SK-MEL-5 (cell line): ENCODE results near the gene ARID5B. TPM values are rescaled to one million over a fixed set of nuclear protein-coding genes. Genes with fewer than 3 reads are reported as not detected.
"Not testable (repeated sequence)": the region's sequence is repeated elsewhere in the genome, so short reads cannot be mapped to it uniquely, and the experiment has no call there.

Source experiments
- DNase-seq: peaks from one replicate; pipeline ENCODE4 v3.0.0-alpha.2; 2016; ENCODE audit warnings: low read depth, low spot score
- in situ Hi-C: cut with HindIII; loops from 2 replicates; pipeline ENCODE4 v1.10.0; 2016; ENCODE audit warnings: low sequenced_read_pairs, high pct_unique_total_duplicates, low pct_unique_long_range_greater_than_20kb
- polyA plus RNA-seq, 2 experiments: library from polyadenylated mRNA; depleted of rRNA; stranded (reverse); fragments of >200 nt; gene quantifications; 2 replicates each; pipeline ENCODE4 v1.2.3, GENCODE V29; 2015
- total RNA-seq: library from RNA; depleted of rRNA; stranded (reverse); fragments of >200 nt; shearing (Covaris generic); gene quantifications from 2 replicates; pipeline ENCODE4 v1.2.3, GENCODE V29; 2014; rRNA removed

ARID5B gene, protein sequence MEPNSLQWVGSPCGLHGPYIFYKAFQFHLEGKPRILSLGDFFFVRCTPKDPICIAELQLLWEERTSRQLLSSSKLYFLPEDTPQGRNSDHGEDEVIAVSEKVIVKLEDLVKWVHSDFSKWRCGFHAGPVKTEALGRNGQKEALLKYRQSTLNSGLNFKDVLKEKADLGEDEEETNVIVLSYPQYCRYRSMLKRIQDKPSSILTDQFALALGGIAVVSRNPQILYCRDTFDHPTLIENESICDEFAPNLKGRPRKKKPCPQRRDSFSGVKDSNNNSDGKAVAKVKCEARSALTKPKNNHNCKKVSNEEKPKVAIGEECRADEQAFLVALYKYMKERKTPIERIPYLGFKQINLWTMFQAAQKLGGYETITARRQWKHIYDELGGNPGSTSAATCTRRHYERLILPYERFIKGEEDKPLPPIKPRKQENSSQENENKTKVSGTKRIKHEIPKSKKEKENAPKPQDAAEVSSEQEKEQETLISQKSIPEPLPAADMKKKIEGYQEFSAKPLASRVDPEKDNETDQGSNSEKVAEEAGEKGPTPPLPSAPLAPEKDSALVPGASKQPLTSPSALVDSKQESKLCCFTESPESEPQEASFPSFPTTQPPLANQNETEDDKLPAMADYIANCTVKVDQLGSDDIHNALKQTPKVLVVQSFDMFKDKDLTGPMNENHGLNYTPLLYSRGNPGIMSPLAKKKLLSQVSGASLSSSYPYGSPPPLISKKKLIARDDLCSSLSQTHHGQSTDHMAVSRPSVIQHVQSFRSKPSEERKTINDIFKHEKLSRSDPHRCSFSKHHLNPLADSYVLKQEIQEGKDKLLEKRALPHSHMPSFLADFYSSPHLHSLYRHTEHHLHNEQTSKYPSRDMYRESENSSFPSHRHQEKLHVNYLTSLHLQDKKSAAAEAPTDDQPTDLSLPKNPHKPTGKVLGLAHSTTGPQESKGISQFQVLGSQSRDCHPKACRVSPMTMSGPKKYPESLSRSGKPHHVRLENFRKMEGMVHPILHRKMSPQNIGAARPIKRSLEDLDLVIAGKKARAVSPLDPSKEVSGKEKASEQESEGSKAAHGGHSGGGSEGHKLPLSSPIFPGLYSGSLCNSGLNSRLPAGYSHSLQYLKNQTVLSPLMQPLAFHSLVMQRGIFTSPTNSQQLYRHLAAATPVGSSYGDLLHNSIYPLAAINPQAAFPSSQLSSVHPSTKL
- total RNA-seq, result 17.1 and 17.5 TPM in 2 replicates
- polyA plus RNA-seq (2015; cell fraction: cytosol; rRNA removed), result 5.1 and 7.4 TPM in 2 replicates
- polyA plus RNA-seq (2015; cell fraction: nucleus; rRNA removed), result 6.0 and 7.0 TPM in 2 replicates

- in situ Hi-C loops, result no loop called here
- DNase-seq, result peak; percentile 70
Observed at GRCh38 chr10:61900829-61901792, at the start of gene ARID5B. Gene ARID5B, plus strand, starts transcription at chr10:61901699. Its CDS starts 11 bp downstream, at chr10:61901710.

- no peak for DNase-seq
- in situ Hi-C loops, result no loop called here
Observed at GRCh38 chr10:61852261-61852660, 49.2 kb upstream of the ARID5B start.

DNA sequence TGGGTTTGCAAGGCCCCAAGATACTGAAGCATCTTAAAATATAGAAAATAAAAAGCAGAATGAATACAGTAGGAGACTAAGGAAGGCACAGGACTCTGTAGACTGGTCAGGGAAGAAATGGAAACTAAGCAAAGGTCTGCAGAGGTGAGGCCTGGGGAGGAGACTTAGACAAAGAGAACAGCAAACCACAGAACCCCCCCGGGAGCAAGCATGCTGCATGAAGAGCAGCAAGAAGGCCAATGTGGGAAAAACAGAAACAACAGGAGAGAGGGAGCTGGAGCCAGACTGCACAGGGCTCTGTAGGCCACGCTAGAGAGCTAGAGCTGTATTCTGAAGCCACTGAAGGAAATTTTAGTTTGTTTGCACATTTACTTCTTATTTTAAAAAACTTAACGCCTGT, 45.7 kb upstream of the ARID5B start:
- in situ Hi-C loops, result no loop called here
- DNase-seq, result no peak

GRCh38 chr10:61857746-61858145, 43.8 kb upstream of the ARID5B start:
- DNase-seq, result no peak
- in situ Hi-C loops, result no loop called here

GRCh38 chr10:61859786-61860185, 41.7 kb upstream of the ARID5B start:
- in situ Hi-C loops, result no loop called here
- no peak for DNase-seq

DNA sequence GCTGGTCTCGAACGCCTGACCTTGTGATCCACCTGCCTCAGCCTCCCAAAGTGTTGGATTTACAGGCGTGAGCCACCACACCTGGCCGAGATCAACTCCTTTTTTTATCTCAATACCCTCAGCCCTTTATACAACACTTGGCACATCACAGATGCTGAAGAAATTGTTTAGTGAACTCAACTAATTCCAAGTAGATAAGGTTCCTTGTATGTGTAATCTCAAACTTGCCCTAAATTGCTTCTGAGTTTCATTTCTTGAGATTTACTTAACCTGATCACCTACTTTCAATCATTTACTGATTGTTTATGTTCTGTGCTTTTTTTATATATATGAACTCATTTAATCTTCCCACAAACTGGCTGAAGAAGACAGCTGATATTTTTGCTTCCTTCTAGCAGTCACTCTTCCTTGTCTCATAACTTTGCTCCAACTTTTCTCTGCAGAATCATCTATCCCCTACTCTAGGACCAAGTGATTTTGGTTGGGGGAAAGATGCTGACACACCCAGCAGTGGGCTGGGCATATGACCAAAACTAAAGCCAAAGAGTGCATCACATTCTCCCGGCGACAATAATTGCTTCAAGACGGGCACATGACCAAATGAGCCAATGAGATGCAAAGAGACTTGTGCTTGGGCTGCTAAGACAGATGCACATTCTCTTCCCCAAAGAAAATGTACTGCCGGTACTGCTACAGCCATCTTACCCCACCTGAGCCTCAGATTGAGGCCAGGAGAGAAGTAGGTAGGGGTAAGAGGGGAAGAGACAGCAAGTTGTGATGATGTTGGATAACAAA, 40.3 kb upstream of the ARID5B start:
- DNase-seq, result peak; percentile 2
- in situ Hi-C loops, result no loop called here

DNA sequence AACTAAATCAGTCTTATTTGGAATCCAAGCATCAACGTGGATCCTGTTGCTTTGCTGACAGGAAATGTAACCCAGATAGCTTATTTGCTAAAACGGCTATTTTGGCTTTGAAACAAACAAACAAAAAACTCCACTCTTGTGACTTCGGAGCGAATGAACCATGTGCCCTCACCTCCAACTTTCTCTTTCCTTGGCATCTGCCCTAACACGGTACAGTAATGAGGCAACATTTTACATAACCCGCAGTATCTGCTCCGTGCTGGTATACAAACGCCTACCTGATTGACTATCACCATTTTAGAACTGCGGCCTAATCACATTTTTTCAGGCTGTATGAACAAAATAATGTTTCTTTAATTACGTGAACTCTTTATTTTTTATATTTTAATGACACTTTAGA, 37.5 kb upstream of the ARID5B start:
- in situ Hi-C loops, result no loop called here
- no peak for DNase-seq

DNA sequence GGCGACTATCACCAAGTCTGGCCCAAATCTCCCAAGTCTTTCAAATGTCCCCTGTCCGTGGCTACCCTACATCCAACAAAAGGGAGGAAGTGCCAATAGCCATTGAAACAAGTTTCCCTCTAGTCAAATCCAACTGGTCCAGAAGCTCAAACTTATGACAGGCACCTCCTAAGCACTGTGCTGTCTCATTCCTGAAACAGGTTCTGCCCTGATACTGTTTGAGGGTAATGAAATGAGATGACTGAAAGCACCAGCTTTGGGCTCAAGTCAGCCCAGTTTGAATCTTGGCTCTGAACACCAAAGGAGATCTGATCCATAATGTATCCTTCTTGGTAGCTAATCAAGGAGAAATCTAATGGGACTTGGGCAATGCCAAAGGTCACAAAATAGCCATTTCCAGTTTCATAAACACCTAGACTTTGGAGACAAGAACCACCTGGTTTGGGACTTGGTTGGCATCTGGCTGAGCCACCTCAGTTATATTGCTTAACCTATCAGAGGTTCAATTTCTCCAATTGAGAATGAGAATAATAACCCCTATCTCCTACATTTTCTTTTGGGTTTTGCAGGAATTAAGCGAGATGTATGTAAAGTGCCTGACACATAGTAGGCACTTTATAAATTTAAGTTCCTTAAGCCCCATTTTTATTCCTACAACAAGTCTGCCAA, 34.7 kb upstream of the ARID5B start:
- in situ Hi-C loops, result no loop called here
- no peak for DNase-seq

DNA sequence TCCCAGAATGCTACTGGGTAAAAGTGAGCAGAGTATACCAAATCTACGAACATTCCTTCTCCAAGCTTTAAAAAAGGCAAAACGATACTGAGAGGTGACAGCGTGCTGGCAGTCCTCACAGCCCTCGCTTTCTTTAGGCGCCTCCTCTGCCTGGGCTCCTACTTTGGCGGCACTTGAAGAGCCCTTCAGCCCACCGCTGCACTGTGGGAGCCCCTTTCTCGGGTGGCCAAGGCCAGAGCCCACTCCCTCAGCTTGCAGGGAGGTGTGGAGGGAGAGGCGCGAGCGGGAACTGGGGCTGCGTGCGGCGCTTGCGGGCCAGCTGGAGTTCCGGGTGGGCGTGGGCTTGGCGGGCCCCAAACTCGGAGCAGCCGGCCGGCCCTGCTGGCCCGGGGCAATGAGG, 34.1 kb upstream of the ARID5B start:
- in situ Hi-C loops, result not testable (repeated sequence)

GRCh38 chr10:61867817-61868216, 33.7 kb upstream of the ARID5B start:
- in situ Hi-C loops, DNase-seq: not testable (repeated sequence)

More for the DNA sequence above, 34.1 kb upstream of the ARID5B start:
- DNase-seq, result not testable (repeated sequence)

GRCh38 chr10:61869041-61869675, 32.3 kb upstream of the ARID5B start:
- DNase-seq, result no peak
- in situ Hi-C loops, result no loop called here

GRCh38 chr10:61869774-61870525, 31.5 kb upstream of the ARID5B start:
- peak; percentile 7 for DNase-seq
- in situ Hi-C loops, result no loop called here

GRCh38 chr10:61870526-61870895, 31.0 kb upstream of the ARID5B start:
- DNase-seq, result no peak
- in situ Hi-C loops, result no loop called here

DNA sequence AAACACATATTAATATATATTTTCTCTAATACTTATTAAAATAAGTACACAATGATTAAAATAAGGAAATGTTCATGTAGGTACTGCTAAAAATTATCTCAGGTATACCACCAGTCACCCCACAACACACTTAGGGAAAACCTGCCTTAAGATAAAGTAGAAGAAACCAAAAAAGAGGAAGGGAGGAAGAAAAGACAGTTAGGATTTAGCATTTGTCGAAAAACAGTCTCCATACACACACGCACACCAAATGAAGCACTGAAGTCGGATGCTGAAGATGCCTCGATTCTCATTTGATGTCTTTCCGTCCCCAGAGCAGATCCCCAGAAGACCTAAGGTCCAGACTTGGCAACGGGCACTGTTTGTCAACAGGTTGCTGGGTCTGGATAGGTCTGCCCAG, 30.0 kb upstream of the ARID5B start:
- DNase-seq, result no peak
- in situ Hi-C loops, result no loop called here
